IPS DF 4.7 (cell line): Measurements from ENCODE around the gene HINT3.
A peak's percentile ranks its signal among the peaks of the same experiment; 100 is the strongest.
"Not testable (repeated sequence)": the region's sequence is repeated elsewhere in the genome, so short reads cannot be mapped to it uniquely, and the experiment has no call there.

Source experiments
- DNase-seq: peaks from one replicate; pipeline ENCODE4 v3.0.0-alpha.2; 2013; ENCODE audit warnings: low spot score; ENCODE audit errors: extremely low read depth

HINT3 gene

DNA sequence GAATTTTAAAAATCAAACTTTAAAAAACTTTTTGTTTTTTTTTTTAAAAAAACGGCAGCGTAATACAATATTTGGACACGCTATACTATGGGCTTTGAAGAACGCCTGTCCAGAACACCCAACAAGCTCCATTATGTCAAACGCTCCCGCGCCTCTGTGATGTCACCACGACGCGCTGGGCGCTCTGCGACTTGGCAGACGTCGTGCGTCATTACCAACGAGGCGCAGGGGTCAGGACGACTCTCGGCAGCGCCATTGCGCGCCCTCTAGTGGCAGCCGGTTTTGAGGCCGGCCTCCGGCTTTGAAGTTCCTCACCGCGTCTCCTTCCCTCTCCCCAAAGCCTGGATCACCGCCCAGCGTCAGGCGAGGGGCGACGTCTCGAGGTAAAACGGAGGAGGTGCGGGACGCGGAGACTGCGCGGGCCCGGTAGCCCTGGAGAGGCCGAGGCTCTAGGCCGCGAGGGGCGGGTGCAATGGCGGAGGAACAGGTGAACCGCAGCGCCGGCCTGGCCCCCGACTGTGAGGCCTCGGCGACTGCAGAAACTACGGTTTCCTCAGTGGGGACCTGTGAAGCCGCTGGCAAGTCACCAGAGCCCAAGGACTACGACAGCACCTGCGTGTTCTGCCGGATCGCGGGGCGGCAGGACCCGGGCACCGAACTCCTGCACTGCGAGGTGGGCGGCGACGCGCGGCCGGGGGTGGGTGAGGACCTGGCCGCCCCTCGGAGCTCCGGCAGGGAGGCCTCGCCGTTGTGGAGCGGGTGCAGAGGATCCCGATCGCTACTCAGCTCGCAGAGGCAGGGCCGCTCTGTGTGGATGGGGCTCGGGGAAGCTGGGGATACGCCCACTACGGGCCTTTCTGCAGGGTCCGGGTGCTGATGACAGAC, at the start of gene HINT3:
HINT3 (plus strand) TSS at position 265 of the 885 bp plus-strand sequence; CDS start at position 473, 208 bp downstream.
- DNase-seq = peak; percentile 87

DNA sequence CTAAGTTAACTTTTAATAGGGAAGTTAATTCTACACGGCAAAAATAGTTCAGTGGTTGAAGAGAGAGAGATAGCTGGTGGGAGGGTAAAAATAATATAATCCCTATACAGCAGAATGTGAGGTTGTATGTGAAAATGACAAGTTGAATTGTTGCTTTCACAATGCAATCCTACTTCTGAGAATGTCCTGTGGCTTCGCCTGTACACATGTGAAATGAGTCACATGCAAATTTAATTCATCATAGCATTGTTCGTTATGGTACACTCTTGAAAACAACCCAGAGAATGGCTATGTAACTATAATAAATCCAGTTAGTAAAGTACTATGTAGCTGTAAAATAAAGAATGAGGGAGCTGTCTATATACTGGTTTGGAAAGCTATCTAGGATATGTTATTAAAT, 46.0 kb upstream of the HINT3 start:
- no peak for DNase-seq

- not testable (repeated sequence) for DNase-seq
Observed at GRCh38 chr6:125911051-125911451, 45.5 kb upstream of the HINT3 start.

- DNase-seq = not testable (repeated sequence)
Observed at GRCh38 chr6:125912430-125912829, 44.1 kb upstream of the HINT3 start.

DNA sequence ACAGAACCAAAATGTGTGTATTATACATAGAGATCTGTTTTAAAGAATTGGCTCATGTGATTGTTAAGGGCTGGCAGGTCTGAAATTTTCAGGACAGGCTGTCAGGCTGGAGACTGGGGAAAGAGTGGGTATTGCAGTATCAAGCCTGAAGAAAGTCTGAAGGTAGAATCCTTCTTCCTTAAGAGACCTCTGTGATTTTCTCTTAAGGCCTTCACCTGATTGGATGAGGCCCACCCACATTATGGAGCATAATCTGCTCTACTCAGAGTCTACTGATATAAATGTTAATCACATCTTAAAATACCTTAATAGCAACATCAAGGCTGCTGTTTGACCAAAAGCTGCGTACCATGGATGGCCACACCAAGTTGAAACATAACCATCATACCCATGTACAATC, 43.4 kb upstream of the HINT3 start:
- no peak for DNase-seq

DNA sequence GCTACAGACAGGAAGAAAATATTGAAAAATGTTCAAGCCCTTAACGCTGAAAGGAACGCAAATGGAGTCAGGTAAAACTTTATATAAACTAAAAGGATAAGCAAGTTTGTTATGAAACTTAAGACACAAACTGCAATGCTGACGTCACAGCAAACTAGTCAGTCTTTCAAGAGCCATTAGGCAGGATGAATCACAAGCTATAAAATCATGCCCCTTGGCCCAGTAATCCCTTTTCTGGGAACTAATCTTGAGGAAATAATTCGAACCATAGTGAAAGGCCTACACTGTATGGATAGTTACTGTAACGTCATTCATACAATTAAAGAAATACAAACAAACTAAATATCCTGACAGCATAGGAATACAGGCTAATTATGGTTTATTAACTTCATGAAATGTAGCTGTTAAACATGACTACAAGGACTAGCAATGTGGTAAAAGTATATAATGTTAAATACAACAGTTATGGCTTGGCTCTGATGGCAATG, 42.7 kb upstream of the HINT3 start:
- no peak for DNase-seq

DNA sequence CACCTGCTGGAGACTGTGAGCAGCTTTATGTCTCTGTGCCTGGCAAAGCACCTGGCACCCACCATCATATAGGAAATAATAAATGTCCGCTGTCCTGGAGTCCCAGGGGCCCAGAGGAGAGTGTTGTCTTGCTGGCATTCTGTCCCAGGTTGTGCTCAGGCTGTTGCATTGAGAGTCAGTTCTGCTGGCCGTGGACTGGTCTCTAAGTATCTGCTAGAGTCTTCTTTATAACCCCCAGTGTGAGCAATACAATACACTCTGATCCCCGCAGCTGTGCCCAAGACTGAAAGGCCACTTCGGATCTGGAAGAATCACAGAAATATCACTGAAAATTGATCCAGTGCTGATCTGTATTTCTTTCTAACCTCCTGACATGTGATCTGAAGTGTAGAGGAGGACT, 38.3 kb upstream of the HINT3 start:
- no peak for DNase-seq

DNA sequence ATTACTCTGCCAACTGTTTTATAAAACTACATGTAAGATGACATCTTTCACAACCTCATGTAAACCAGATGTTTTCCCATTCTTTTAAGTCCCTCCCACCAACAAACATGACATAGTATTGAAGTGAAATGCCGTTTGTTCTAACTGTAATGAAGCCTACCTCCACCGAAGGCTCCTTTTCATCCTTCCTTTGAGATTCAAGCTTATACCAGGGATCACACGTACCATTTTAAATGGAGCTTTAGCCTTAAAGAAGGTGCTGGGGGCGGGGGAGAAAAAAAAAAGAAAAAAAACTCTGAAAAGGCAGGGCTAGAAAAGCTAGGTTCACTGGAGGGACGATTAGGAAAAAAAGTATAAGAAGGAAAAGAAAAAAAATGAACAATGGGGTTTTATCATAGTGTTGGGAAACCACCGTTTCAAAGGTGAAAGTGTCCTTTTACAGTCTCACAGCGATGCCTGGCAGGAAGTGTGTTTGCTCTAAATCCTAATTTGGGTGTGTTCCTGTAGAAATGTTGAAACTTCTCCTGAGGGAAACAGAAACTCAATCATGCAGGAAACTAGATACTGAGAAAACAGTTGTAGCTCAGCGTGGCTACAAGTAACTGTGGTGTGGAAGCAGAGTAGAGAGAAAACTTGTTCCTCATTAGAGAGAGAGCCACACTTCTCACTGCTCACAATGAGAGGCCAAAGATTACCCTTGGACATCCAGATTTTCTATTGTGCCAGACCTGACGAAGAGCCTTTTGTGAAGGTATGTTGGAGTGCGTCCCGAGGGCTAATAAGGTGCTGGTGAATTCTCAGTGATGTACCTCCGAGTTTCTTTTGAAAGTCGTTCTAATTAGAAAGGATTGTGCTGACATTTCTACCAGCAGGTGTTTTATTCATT, 37.6 kb upstream of the HINT3 start:
- DNase-seq = no peak

DNA sequence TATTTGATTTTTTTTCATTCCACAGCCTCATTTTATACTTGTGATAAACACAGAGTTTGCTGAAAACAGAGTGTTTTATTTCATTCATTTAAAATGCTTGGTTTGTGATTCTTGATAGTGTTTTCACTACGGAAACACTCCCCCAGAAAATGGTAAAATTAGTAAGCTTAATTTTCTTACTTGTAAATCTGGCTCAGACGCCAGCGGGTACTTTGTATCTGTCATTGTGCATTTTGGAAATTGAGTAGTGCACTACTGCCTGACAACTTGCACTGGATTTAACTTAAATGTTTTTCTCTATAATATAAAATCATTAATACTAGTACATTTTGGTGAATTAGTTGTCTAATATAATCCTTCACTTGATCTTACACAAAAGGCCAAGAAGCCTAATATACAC, 37.0 kb upstream of the HINT3 start:
- DNase-seq = no peak

DNA sequence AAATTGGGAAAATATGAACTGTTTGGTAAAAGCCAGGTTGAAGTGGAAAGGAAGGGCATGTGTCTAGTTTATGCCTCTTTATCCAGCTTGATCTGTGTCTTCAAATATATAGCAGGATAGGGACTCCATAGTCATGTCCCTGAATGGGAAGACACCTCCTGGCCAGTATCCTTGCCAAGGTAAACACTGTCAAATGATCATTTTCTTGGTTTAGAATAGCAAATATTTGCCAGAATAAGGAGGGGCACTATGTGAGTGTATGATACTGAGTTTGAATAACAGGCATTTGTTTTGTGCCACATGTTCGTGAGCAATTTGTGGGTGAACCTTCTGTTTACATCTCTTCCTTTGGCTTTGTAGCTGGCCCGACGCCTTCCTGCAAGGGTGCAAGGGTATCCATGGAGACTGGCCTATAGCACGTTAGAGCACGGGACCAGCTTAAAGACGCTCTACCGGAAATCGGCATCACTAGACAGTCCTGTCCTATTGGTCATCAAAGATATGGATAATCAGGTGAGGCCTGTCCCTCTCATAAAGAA, 34.2 kb upstream of the HINT3 start:
- DNase-seq = no peak

- DNase-seq = no peak
Observed at GRCh38 chr6:125923366-125923877, 33.1 kb upstream of the HINT3 start.

DNA sequence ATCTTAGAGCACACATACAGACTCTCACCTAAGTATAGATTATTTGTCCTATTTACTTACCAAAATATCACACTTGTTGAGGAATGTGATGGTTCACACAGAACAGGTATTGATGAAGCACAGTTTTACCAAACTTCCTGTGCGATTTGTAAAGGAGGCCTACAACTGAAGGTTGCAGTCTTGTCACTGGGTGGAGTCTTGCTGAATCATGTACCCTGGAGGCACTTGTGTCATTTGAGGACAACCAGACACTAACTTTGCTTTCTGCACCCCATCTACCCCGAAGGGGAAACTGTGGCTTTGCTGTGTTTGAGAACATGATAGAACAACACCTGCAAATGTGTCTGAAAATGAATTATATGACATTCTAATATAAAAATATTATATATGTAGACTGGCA, 32.4 kb upstream of the HINT3 start:
- no peak for DNase-seq

DNA sequence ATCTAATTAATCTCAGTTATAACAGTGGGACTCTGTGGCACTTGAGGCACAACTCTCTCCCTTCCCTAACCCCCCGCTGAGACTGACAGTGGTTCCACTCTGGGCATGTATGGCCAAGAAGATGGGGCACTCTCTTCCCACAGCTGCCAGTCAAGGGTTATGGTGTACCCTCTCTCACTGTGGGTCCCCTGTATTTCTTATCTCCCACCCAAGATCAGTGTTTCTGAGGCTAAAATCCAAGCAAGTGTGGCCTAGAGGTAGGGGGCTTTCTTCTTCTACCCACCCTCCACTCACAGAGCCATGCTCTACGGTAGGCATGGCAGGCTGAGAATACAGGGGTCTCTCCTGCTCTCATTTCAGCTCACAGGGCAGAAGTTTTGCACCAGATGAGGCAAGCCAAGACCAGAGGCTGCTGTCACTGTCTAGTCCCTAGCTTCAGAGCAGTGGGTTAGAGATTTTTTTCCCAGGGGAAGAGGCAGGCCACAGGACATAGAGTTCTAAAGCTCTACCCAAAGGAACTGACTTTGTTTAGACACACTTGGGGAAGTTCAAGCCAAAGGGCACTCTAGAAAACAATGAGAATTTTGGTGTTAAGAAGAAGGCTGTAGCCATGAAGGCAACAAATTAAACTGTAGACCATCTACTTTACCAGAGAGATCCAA, 31.7 kb upstream of the HINT3 start:
- no peak for DNase-seq

DNA sequence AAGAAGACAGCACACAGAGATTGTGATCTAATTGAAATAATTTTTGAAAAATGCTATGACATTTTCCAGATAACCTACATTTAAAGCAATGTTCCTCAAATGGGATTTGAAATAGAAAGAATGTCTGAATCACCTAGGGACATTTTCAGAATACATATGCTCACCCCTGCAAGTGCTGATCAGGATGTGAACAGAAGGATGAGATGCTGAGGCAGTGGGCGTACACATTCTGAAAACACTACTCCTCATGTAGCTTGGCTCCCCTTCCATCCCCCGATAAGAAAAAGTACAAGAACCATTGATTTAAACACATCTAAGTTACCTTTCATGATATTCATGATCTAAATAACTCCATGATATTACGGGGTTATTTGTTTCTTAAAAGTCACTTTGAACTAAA, 29.9 kb upstream of the HINT3 start:
- no peak for DNase-seq

- DNase-seq = no peak
Observed at GRCh38 chr6:125927761-125928160, 28.8 kb upstream of the HINT3 start.

GRCh38 chr6:125930765-125931418, 25.7 kb upstream of the HINT3 start:
- DNase-seq = no peak

- DNase-seq = no peak
Observed at GRCh38 chr6:125931733-125932450, 24.7 kb upstream of the HINT3 start.

- no peak for DNase-seq
Observed at GRCh38 chr6:125932451-125932795, 24.1 kb upstream of the HINT3 start.

DNA sequence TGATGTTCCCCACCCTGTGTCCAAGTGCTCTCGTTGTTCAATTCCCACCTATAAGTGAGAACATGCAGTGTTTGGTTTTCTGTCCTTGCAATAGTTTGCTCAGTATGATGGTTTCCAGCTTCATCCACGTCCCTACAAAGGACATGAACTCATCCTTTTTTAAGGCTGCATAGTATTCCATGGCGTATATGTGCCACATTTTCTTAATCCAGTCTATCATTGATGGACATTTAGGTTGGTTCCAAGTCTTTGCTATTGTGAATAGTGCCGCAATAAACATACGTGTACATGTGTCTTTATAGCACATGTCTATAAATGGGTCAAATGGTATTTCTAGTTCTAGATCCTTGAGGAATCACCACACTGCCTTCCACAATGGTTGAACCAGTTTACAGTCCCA, 21.1 kb upstream of the HINT3 start:
- not testable (repeated sequence) for DNase-seq

DNA sequence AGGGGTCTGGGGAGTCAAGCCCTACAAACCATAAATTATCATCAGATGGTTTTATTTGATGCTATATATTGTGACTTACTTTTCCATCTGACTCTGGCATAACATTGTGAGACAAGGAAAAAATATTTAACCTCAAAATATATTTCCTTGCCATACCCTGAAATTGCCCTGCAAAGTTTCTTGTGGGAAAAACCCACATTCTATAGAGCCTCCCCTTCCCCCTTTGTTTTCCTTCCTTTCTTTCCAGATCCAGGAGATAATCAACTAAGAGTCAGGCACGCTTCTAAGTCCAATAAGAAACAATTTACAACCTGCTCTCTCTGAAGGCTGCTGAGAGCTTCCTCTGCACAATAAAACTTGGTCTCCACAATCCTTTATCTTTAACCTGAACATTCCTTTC, 17.5 kb upstream of the HINT3 start:
- DNase-seq = no peak
